Neuron (in vitro differentiated cells): ENCODE results near the gene GLT8D2.
A peak's percentile ranks its signal among the peaks of the same experiment; 100 is the strongest.

ENCODE experiments used
- H2AFZ ChIP-seq: one replicate; pipeline ENCODE4 v1.6.1; 2013; ENCODE audit warnings: low read depth, mild to moderate bottlenecking, inconsistent platforms, low read length, moderate library complexity
- H3K27me3 ChIP-seq: one replicate; pipeline ENCODE4 v1.6.1; 2013; ENCODE audit warnings: low read length; ENCODE audit not compliant: insufficient read depth
- H3K36me3 ChIP-seq: one replicate; pipeline ENCODE4 v1.6.1; 2013; ENCODE audit warnings: low read length; ENCODE audit not compliant: insufficient read depth
- H3K4me1 ChIP-seq: one replicate; pipeline ENCODE4 v1.6.1; 2013; ENCODE audit warnings: low read length; ENCODE audit not compliant: insufficient read depth
- H3K4me3 ChIP-seq: 2 replicates; pipeline ENCODE4 v1.5.1; 2013; ENCODE audit warnings: mild to moderate bottlenecking, low read length, moderate library complexity
- H3K9me3 ChIP-seq: one replicate; pipeline ENCODE4 v1.6.1; 2013; ENCODE audit warnings: low read length

The GLT8D2 gene

GRCh38 chr12:104049903-104050356 lies at the start of gene GLT8D2:
TSS of gene GLT8D2 (minus strand) at chr12:104050187. CDS start at chr12:104019648, 30,539 bp downstream.
- H3K4me3 ChIP-seq, result peak within 1 kb of the TSS; percentile 35
- peak within 1 kb of the TSS; percentile 95 for H2AFZ ChIP-seq
- H3K27me3 ChIP-seq, result peaks cover 24% of the 10 kb centered on the region
- no peaks in the 10 kb centered on the region for H3K9me3 ChIP-seq
- peaks cover 13% of the 10 kb centered on the region for H3K4me1 ChIP-seq
- H3K36me3 ChIP-seq, result no peaks in the 10 kb centered on the region

- Histone ChIP-seq H3K9me3 (peaks cover 2% of the 10 kb centered on the region), H2AFZ (no peak overlapping the region), H3K4me3 (no peak overlapping the region), H3K4me1 (no peaks in the 10 kb centered on the region), H3K36me3 (peaks cover 44% of the 10 kb centered on the region), H3K27me3 (no peaks in the 10 kb centered on the region)
Measured at GRCh38 chr12:104097954-104098353, 48.0 kb upstream of the GLT8D2 start.

- no peak overlapping the region for H2AFZ ChIP-seq
- H3K27me3 ChIP-seq, result no peaks in the 10 kb centered on the region
- H3K4me1 ChIP-seq, result no peaks in the 10 kb centered on the region
- H3K36me3 ChIP-seq, result peaks cover 44% of the 10 kb centered on the region
- no peak overlapping the region for H3K4me3 ChIP-seq
- H3K9me3 ChIP-seq, result peaks cover 2% of the 10 kb centered on the region
Measured at GRCh38 chr12:104095289-104095688, 45.3 kb upstream of the GLT8D2 start.

- no peak overlapping the region for H3K4me3 ChIP-seq
- peaks cover 2% of the 10 kb centered on the region for H3K9me3 ChIP-seq
- no peaks in the 10 kb centered on the region for H3K27me3 ChIP-seq
- H3K4me1 ChIP-seq, result no peaks in the 10 kb centered on the region
- H2AFZ ChIP-seq, result no peak overlapping the region
- H3K36me3 ChIP-seq, result peaks cover 44% of the 10 kb centered on the region
Measured at GRCh38 chr12:104094284-104094683, 44.3 kb upstream of the GLT8D2 start.

GRCh38 chr12:104091136-104091535 lies 41.1 kb upstream of the GLT8D2 start:
- Histone ChIP-seq H3K36me3 (peaks cover 37% of the 10 kb centered on the region), H2AFZ (no peak overlapping the region), H3K9me3 (no peaks in the 10 kb centered on the region), H3K4me3 (no peak overlapping the region), H3K4me1 (no peaks in the 10 kb centered on the region), H3K27me3 (no peaks in the 10 kb centered on the region)

GRCh38 chr12:104090685-104091084 lies 40.7 kb upstream of the GLT8D2 start:
- no peaks in the 10 kb centered on the region for H3K27me3 ChIP-seq
- no peaks in the 10 kb centered on the region for H3K9me3 ChIP-seq
- H3K4me3 ChIP-seq, result no peak overlapping the region
- no peaks in the 10 kb centered on the region for H3K4me1 ChIP-seq
- no peak overlapping the region for H2AFZ ChIP-seq
- peaks cover 34% of the 10 kb centered on the region for H3K36me3 ChIP-seq

GRCh38 chr12:104083769-104084475 lies 33.9 kb upstream of the GLT8D2 start:
- Histone ChIP-seq H2AFZ (no peak overlapping the region), H3K27me3 (no peaks in the 10 kb centered on the region), H3K4me1 (no peaks in the 10 kb centered on the region), H3K4me3 (no peak overlapping the region), H3K36me3 (peaks cover 33% of the 10 kb centered on the region), H3K9me3 (no peaks in the 10 kb centered on the region)

GRCh38 chr12:104080764-104081163 lies 30.8 kb upstream of the GLT8D2 start:
- Histone ChIP-seq H3K9me3 (no peaks in the 10 kb centered on the region), H3K27me3 (no peaks in the 10 kb centered on the region), H3K36me3 (peaks cover 23% of the 10 kb centered on the region), H3K4me1 (no peaks in the 10 kb centered on the region), H3K4me3 (no peak overlapping the region), H2AFZ (no peak overlapping the region)

- Histone ChIP-seq H3K36me3 (peaks cover 19% of the 10 kb centered on the region), H3K27me3 (no peaks in the 10 kb centered on the region), H3K9me3 (no peaks in the 10 kb centered on the region), H2AFZ (no peak overlapping the region), H3K4me3 (no peak overlapping the region), H3K4me1 (no peaks in the 10 kb centered on the region)
Measured at GRCh38 chr12:104079024-104079423, 29.0 kb upstream of the GLT8D2 start.

- Histone ChIP-seq H3K4me3 (no peak overlapping the region), H3K36me3 (peaks cover 18% of the 10 kb centered on the region), H3K9me3 (no peaks in the 10 kb centered on the region), H3K4me1 (no peaks in the 10 kb centered on the region), H3K27me3 (no peaks in the 10 kb centered on the region), H2AFZ (no peak overlapping the region)
Measured at GRCh38 chr12:104073699-104074098, 23.7 kb upstream of the GLT8D2 start.

- Histone ChIP-seq H2AFZ (no peak overlapping the region), H3K36me3 (peaks cover 24% of the 10 kb centered on the region), H3K9me3 (no peaks in the 10 kb centered on the region), H3K4me3 (no peak overlapping the region), H3K4me1 (no peaks in the 10 kb centered on the region), H3K27me3 (no peaks in the 10 kb centered on the region)
Measured at GRCh38 chr12:104072099-104072498, 22.1 kb upstream of the GLT8D2 start.

GRCh38 chr12:104064842-104065427 lies 14.9 kb upstream of the GLT8D2 start:
- peaks cover 12% of the 10 kb centered on the region for H3K4me1 ChIP-seq
- no peaks in the 10 kb centered on the region for H3K9me3 ChIP-seq
- peak overlapping the region; percentile 99 for H2AFZ ChIP-seq
- no peaks in the 10 kb centered on the region for H3K27me3 ChIP-seq
- H3K4me3 ChIP-seq, result peak overlapping the region; percentile 97
- peaks cover 14% of the 10 kb centered on the region for H3K36me3 ChIP-seq

- Histone ChIP-seq H2AFZ (peak within 1 kb of the TSS; percentile 99), H3K4me3 (peak within 1 kb of the TSS; percentile 97), H3K4me1 (peaks cover 12% of the 10 kb centered on the region), H3K27me3 (no peaks in the 10 kb centered on the region), H3K36me3 (peaks cover 11% of the 10 kb centered on the region), H3K9me3 (no peaks in the 10 kb centered on the region)
Measured at GRCh38 chr12:104064031-104064841, 14.2 kb upstream of the GLT8D2 start, which contains the start of gene HCFC2. TSS of gene HCFC2 (plus strand) at chr12:104064531. CDS start at chr12:104064561, 30 bp downstream.
